ENCODE data around the gene PDK3.

DNA sequence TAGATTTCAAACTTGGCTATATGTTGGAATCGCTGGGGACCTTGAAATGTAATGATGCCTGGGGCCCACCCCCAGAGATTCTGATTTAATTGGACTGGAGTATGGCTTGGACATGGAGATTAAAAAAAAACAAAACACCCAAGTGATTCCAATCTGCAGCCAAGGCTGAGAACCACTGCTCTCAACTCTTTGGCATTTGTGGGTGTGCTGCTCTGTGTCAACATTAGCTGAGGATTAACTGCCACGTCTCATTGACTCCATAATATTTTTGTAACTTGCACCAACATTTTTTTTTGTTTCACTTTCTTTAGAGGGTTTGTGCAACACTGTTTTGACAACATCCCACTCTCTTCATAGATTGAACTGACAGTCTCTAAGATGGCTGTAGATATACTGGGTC is 41.1 kb upstream of the PDK3 start:
- TF ChIP-seq, protein P1, sequence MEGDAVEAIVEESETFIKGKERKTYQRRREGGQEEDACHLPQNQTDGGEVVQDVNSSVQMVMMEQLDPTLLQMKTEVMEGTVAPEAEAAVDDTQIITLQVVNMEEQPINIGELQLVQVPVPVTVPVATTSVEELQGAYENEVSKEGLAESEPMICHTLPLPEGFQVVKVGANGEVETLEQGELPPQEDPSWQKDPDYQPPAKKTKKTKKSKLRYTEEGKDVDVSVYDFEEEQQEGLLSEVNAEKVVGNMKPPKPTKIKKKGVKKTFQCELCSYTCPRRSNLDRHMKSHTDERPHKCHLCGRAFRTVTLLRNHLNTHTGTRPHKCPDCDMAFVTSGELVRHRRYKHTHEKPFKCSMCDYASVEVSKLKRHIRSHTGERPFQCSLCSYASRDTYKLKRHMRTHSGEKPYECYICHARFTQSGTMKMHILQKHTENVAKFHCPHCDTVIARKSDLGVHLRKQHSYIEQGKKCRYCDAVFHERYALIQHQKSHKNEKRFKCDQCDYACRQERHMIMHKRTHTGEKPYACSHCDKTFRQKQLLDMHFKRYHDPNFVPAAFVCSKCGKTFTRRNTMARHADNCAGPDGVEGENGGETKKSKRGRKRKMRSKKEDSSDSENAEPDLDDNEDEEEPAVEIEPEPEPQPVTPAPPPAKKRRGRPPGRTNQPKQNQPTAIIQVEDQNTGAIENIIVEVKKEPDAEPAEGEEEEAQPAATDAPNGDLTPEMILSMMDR (conservative IDR thresholded peaks at IDR 0.05 in 1 of 2, IDR thresholded peaks at IDR 0.05 in 1 of 2; ENCODE audit: extremely low read depth in 1 of 2, insufficient read depth in 1 of 2, low read depth in 1 of 2, low read length in 2 of 2) = no peak
- TF ChIP-seq EZH2 (IDR thresholded peaks at IDR 0.05; ENCODE audit: borderline replicate concordance, low read length) = no peak
